HG03378 (cell line): ENCODE measurements around the gene AGMAT.
A peak's percentile ranks its signal among the peaks of the same experiment; 100 is the strongest.

Experiments
- ATAC-seq: cut with Tn5 transposase; IDR thresholded peaks from one replicate; pipeline ENCODE4 v1.9.1; 2021; ENCODE audit warnings: mild to moderate bottlenecking, moderate library complexity; ENCODE audit not compliant: unreplicated experiment

Gene AGMAT

DNA sequence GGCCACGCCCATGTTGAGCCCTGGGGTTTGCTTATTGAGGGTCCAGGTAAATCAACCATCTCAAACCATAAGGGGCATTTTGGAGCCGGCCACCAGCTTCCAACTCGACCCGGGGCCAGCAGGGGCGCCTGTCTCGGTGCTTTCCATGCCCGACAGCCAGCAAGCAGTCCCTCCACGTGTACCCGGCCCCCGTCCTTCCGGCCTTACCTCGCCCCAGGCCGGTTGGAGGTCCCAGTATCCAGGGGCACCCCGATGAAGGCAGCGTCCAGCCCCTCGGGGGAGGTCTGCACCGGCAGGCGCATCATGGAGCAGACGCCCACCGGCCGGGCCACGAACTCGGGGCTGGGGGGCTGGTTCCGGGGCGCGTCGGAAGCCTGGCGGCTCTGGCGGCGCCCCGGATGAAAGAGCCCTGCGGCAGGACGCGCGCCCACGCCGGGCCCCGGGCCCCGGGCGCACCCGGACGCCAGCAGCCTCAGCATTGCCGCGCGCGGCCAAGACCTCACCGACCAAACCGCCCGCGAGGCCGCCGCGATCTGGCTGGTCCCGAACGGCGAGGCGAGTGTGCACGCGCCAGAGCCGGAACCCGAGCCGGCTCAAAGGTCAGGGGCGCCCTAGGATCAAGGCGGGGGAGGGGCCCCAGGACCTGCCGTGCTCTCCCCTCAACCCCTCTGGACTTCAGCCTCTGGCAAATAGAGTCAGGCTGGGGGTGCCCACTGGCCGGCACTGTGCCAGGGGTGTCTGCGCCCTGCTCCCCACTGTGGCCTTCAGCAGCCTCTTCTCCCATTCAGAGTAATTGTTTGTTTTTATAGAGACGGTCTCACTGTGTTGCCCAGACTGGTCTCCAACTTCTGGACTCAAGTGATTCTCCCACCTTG, at the start of gene AGMAT:
Gene AGMAT (minus strand): TSS at position 563 of the 875 bp plus-strand sequence. CDS start 84 bp downstream, at position 479.
- no peak for ATAC-seq

DNA sequence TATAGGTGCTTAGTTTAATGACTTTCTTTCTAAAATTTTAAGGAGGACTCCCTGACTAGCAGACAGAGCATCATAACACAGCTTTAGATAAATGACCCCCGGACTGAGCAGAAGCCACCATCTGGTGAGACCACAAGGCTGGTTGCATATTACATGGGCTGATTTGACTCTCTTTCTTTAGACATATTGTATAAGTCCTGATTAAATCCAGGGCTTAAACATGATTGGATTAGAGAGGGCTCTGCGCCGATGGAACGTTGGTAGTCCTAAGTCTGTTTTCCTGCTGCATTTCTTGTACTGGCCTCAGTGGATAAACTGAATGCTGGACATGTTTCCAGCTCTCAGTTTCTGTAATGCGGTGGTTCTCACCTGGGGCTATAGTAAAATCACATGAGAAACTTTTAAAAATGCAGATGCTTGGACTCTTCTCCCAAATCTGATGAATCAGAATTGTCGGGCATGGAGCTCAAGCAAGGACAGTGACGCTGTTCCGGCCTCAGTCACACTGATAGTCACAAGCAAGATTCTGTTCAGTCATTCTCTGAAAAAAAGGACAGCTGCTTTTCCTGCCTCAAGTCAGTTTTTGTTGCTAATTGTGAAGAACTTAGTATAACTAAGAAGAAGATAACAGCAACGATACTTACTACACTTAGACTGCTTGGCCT, 49.0 kb upstream of the AGMAT start:
- no peak for ATAC-seq

DNA sequence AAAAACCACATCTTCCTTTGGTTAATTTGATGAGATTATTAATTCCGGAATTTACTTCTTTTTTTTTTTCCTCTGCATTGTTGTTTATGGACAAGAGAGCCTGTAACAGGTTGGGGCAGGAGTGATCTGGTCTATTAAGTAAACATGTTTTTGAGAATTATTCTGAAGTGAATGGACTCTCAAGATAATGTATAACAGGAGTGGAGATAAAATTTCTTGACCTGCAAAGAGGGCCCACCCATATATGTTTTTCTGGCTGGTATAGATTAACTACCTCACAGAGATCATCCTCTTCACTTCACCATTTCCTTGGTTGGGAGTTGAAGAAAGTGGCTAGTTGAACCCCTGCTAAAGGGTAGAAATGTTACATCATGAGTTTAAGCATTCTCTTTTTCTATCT, 43.2 kb upstream of the AGMAT start:
- ATAC-seq: peak; percentile 26

- peak; percentile 72 for ATAC-seq
Observed at GRCh38 chr1:15627343-15627988, 42.6 kb upstream of the AGMAT start.

DNA sequence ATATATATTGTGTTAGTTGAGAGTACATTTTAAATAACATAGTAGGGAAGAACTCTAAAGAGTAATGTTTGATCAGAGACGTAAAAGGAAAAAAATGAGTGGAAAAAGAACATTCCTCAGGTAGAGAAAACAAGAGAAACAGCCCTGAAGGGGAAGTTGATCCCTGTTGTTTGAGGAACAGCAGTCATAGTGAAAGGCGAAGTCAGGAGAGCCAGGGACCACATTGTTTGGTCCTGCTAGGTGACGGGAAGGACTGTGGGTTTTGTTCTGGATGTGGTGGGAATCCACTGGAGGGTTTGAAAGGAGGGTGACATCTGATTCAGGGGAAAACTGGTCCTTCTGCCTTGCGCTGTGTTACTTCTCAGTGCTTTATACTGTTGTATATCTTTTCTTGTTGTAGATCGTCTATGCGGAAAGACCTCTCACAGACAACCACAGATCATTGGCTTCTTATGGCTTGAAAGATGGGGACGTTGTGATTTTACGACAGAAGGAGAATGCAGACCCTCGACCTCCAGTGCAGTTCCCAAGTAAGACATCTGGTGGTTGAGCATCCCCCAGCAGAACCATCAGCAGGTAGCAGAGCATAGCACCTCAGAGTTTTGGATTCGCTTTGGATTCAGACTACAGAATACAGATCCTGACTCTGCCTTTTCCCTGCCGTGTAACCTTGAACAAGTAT, 41.6 kb upstream of the AGMAT start:
- no peak for ATAC-seq

- ATAC-seq: no peak
Observed at GRCh38 chr1:15625056-15625917, 40.4 kb upstream of the AGMAT start.

GRCh38 chr1:15624133-15624714, 39.4 kb upstream of the AGMAT start:
- ATAC-seq: no peak

DNA sequence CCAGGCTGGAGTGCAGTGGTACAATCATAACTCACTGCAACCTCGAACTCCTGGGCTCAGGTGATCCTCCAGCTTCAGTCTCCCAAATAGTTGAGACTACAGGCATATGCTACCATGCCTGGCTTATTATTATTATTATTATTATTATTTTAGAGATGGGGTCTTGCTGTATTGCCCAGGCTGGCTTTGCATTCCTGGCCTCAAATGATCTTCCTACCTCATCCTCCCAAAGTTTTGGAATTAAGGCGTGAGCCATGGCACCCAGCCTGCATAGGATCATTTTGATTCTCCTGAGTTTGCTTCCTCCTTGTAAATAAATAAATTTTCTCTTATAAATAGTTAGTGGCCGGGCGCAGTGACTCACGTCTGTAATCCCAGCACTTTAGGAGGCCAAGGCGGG, 38.6 kb upstream of the AGMAT start:
- ATAC-seq: no peak

GRCh38 chr1:15622712-15623373, 38.0 kb upstream of the AGMAT start:
- ATAC-seq: no peak

DNA sequence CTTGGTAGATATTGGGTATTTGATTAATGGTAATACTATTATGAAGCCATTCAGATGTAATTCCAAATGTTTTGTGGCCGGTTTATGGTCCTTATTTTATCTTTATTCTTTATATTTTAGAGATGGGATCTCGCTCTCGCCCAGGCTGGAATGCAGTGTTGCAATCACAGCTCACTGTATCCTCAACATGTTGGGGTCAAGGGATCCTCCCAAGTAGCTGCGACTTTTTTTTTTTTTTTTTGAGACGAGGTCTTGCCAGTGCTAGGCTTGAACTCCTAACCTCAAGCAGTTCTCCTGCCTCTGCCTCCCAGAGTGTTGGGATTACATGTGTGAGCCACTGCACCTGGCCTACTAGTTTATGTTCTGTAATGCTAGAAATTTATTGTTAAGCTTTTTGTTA, 37.1 kb upstream of the AGMAT start:
- ATAC-seq: no peak

GRCh38 chr1:15620902-15621682, 36.2 kb upstream of the AGMAT start:
- ATAC-seq: no peak

- ATAC-seq: no peak
Observed at GRCh38 chr1:15620155-15620545, 35.3 kb upstream of the AGMAT start.

- ATAC-seq: no peak
Observed at GRCh38 chr1:15618655-15619525, 34.0 kb upstream of the AGMAT start.

- ATAC-seq: peak; percentile 27
Observed at GRCh38 chr1:15618077-15618654, 33.3 kb upstream of the AGMAT start.

DNA sequence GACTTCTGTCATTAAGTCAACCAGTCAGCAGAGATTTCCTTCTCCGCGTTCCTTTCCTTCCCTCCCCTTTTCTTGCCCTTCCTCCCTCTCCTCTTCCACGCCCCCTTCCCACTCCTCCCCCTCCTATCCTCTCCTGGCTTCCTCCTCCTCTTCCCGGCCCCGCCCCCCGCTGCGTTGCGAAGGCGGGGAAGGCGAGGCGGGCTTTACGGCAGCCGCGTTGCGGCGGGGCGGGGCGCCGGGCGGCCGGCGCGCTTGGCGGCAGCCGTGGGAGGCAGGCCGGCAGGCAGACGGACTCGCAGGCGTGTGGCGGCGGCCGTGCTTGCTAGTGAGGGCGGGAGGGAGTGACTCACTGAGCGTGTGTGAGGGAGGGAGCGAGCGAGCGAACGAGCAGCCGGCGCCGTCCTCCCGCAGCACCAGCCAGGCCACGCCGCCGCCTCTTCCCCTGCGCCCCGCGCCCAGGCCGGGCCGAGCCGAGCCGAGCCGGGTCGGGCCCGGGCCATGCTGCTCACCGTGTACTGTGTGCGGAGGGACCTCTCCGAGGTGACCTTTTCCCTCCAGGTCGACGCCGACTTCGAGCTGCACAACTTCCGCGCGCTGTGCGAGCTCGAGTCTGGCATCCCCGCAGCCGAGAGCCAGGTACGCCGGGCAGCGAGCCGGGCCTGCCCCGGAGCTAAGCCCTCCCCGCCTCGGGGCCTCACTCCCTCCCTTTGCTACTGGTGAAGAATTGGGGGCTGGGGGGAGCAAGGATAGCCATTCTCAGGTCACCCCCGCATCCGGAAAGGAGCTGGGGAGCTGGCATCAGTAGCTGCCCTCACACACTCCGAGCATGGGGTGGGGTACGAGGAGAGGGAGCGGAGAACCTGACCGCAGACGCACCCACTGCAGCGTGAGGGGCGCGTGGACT, 32.6 kb upstream of the AGMAT start, which contains the start of gene DDI2:
Gene DDI2 (plus strand): TSS at position 286 of the 904 bp plus-strand sequence. CDS start 213 bp downstream, at position 499.
- ATAC-seq: peak; percentile 50
